Activated T-helper 1 cell treated with Interleukin-2 at 50 U/mL for 16 hours (primary cell): ENCODE results near the gene TMEM209.
"Not testable (repeated sequence)": the region's sequence is repeated elsewhere in the genome, so short reads cannot be mapped to it uniquely, and the experiment has no call there.

Experiments used
- DNase-seq: peaks from one replicate; pipeline ENCODE4 v3.0.0-alpha.2; 2020; ENCODE audit warnings: low read depth

Gene TMEM209

GRCh38 chr7:130218806-130219620 lies 13.8 kb upstream of the TMEM209 start:
- DNase-seq, result no peak

DNA sequence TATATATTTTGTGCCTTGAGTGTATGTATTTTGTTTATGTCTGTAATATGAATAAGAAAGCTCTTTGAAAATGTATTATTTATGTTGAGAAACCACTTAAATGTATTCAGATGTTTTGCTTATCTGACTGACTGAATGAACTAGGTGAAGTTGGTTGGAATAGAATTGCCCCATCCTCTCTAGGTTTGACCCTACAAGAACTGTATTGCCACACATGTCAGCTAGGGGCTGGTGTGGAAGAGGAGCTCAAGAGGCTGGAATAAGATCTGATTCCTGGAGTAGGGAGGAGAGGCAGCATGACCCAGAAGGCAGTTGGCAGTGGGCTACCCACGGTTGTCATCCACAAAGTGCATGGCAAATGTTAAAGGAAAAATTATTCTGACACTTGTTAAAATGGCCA lies 11.5 kb upstream of the TMEM209 start:
- no peak for DNase-seq

- DNase-seq, result no peak
These were observed 10.8 kb upstream of the TMEM209 start for GRCh38 chr7:130216025-130216424.

DNA sequence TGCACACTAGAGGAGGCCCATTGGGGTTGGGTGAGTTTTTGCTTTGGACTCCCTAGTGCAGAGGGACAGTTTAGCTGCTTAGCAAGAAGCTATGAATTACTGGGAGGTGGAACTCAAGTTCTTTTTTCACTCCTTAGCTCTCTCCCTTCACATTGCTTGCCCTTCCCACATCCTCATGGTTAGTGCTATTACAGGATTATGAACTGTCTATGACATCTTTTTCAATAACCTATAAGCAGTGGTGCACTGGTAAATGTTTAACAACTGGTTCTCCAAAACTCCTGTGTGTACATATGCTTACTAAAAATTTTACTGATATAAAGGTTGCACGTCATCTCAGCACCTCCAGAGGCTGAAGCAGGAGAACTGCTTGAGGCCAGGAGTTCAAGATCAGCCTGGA lies 8.6 kb upstream of the TMEM209 start:
- no peak for DNase-seq

GRCh38 chr7:130210181-130210935 lies 5.2 kb upstream of the TMEM209 start:
- DNase-seq, result no peak

GRCh38 chr7:130208516-130208915 lies 3.3 kb upstream of the TMEM209 start:
- DNase-seq, result no peak

DNA sequence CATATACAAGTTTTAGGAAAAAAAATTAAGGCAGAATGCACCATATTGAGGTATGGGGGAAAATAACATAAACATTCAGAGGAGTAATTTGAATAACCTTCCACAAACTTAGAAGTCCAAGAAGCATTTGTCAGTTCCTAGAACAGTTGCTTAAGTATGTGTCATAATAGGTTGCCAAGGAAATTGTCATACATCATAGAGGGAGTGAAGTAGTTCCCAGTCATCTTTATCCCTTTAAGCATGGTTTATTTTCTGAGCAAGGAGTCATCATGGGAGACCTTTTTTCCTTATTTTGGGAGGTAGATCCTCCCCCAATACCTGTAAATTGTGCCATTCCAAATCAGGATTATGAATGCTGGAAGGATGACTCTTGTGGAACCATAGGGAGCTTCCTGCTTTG lies 2.4 kb upstream of the TMEM209 start, which contains the start of gene SSMEM1:
Gene SSMEM1, plus strand, starts transcription at position 219 of the 400 bp plus-strand sequence. Its CDS starts 51 bp downstream, at position 270.
- DNase-seq, result no peak

DNA sequence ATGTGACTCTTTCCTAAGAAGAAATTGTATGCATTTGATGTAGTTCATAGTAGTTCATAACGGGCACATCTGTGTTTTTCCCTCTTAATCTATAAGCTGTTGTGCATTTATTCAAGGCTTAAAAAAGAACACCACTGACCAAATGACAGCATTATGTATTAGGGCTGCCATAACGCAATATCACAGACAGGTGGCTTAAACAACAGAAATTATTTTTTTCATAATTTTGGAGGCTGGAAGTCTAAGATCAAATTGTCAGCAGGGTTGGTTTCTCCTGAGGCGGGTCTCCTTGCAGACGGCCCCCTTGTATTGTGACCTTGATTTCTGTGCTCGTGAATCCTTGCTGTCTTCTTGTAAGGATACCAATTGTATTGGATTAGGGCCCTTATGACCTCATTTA lies 1.8 kb upstream of the TMEM209 start:
- DNase-seq, result no peak

DNA sequence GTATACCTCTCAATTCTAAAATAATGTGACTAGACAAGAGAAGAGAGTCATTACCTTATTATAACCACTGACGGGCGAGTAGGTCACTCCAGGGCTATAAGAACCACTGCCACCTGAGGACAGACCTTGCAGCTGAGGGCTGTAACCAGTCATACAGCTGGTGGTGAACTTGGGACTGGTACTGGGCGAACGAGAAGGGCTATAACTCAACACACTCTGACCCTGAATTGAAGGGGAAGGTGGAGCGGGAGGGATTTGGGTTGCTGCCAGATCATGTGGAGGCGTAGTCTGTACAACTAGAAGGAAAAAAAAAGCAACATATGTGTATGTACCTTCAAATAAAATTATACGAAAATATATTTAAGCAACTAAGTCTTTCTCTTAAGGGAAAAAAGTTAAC lies 3.4 kb downstream of the TMEM209 start:
- no peak for DNase-seq

DNA sequence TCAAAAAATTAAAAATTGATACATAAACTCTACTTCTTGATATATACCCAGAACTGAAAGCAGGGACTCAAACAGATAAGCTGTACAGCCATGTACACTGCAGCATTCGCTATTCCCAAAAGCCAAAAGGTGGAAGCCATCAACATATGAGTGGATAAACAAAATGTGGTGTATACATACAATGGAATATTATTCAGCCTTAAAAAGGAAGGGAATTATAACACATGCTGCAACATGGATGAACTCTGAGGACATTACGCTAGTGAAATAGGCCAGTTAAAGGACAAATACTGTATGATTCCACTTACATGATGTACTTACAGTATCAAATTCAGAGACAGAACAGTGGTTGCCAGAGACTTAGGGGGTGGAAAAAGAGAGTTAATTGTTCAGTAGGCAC lies 8.1 kb downstream of the TMEM209 start:
- DNase-seq, result no peak

GRCh38 chr7:130196476-130196875 lies 8.7 kb downstream of the TMEM209 start:
- no peak for DNase-seq

- no peak for DNase-seq
These were observed 9.8 kb downstream of the TMEM209 start for GRCh38 chr7:130195396-130195795.

DNA sequence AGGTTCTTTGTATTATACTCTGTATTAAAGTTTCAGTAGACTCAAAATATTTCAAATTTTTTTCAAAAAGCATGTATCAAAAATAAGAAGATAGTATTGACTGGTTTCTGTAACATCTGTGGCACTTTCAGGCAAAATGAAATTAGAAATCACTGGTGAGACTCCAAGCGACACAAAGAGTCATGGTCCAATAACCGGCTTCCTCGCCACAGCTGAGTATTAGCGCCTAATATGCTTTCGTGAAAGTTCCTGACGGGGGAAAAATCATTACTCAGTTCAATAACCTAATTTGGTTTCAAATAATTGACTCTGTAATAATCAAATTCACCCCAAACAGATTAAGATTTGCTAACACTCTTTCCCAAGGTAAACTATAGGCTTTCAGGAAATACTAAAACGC lies 13.4 kb downstream of the TMEM209 start:
- DNase-seq, result no peak

- no peak for DNase-seq
These were observed 15.9 kb downstream of the TMEM209 start for GRCh38 chr7:130189343-130189742.

DNA sequence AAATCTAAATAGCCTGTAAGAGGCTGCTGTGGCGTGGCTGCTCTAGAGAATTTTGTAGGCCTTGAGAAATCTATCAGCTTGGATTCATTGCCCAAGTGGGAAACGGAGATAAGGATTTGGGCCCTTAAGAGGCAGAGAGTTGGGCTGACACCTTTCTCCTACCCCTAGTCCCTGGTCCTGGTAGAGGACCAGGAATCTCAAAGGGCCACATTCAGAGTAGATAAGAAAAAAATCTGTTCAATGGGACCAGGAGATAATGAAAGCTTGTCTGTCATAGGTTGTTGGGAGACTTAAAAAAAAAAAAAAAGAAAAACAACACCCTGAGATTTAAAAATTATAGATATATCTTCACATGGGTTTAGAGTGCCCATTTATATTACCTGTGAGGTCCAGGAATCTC lies 17.8 kb downstream of the TMEM209 start:
- no peak for DNase-seq

DNA sequence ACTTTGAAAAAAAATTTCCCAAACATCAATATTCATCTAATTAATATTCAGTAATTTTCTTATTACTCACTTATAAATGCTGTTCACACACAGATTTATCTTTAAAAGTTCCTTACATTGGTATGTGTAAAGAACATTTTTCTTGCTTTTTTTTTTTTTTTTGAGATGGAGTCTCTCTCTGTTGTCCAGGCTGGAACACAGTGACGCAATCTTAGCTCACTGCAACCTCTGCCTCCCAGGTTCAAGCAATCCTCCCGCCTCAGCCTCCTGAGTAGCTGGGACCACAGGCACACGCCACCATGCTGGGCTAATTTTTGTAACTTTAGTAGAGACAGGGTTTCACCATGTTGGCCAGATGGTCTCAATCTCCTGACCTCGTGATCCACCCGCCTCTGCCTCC lies 20.9 kb downstream of the TMEM209 start:
- not testable (repeated sequence) for DNase-seq

GRCh38 chr7:130182990-130183389 lies 22.2 kb downstream of the TMEM209 start:
- no peak for DNase-seq

- DNase-seq, result no peak
These were observed 24.0 kb downstream of the TMEM209 start for GRCh38 chr7:130181263-130181605.

DNA sequence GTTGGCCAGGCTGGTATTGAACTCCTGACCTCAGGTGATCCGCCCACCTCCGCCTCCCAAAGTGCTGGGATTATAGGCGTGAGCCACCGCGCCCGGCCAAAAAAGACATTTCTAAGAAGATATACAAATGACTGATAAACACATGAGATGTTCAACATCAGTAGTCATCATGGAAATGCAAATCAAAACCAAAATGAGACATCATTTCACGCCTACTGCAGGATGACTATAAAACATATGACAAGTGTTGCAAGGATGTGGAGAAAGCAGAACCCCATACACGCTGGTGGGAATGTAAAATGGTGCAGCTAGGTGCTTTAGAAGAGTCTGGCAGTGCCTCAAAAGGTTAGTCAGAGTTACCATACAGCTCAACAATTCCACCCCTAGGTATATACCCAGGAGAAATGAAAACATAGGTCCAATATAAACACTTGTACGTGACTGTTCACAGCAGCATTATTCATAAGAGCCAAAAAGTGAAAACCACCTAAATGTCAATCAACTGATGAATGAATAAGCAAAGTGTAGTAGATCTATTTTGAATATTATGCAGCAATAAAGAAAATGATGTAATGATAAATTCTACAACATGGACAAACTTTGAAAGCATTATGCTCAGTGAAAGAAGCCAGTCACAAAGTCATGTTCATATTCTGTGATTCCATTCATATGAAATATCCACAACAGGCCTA lies 24.5 kb downstream of the TMEM209 start:
- DNase-seq, result no peak

- no peak for DNase-seq
These were observed 25.6 kb downstream of the TMEM209 start for GRCh38 chr7:130179631-130180030.

GRCh38 chr7:130178251-130178650 lies 27.0 kb downstream of the TMEM209 start:
- DNase-seq, result no peak

GRCh38 chr7:130174237-130174959 lies 30.8 kb downstream of the TMEM209 start:
- no peak for DNase-seq
